ENCODE results near the gene SLC7A11.

The SLC7A11 gene
- total RNA-seq, result 0.24 to 0.35 reads per million in 2 donors

DNA sequence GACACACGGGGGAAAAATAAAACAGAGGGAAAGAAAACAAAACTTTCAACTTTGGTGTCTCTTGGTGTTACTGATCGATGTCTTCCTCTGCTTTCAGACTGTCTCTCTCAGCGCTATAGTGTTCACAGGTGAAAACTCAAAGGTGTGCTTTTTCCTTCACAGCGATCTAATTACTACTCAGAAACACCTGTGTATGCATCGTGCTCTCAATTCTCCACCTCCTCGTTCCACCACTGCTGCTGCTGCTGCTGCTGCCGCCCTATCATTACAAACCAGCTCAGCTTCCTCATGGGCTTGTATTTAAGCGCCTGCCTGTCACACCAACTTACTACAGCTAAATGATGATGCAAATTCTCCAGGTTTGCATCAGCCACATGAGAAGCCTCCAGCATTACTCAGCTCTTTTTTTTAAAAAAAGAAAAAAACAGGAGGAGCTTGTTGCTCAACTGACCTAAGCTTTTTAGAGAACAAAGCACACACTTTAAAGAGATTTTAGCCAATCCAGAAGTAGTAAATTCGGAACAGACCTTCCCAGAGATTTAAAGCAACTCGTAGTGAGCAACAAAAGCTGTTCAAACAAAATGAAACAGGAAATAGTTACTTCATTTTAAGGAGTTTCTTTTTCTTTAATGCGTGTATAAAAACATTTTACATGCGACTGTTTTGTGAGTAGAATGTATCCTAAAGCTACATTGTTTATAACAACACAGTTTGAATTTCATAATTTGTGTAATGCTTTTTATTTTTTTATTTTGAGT is at the start of gene SLC7A11:
Gene SLC7A11, minus strand, starts transcription at position 274 of the 758 bp plus-strand sequence. CDS start 280 bp downstream, outside the sequence.
- DNase-seq, result no peak

DNA sequence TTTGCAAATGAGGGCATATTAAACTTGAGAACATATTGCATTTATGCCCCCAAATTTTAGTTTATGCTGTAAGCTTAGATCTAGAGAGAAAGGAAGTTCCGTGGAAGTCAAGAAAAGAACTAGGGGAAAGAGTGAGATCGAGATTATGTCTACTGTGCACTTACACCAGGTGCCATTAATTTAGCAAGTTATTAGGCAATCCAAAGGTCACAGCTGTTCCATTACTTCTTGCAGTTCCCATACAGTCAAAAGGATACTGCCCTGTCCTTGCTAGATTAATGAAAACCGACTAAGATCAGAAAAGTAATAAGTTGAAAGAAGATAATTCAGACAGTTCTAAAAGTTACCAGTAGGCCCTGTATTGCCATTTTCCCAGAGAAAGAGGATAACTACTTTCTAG is 49.3 kb upstream of the SLC7A11 start:
- DNase-seq, result no peak

DNA sequence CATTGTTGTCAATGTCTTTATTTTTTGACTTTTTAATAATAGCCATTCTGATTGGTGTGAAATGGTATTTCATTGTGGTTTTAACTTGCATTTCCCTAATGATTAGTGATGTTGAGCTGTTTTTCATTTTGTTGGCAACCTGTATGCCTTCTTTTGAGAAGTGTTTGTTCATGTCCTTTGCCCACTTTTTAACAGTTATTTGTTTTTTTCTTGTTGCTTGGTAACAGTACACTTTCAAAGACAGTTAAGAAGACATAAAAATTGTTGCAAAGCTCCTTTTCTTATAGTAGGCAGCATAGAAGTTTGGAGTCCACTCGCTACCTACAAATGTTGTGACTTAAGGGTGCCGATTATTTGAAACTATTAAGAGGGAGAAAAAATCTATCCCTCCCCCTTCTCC is 48.7 kb upstream of the SLC7A11 start:
- no peak for DNase-seq

DNA sequence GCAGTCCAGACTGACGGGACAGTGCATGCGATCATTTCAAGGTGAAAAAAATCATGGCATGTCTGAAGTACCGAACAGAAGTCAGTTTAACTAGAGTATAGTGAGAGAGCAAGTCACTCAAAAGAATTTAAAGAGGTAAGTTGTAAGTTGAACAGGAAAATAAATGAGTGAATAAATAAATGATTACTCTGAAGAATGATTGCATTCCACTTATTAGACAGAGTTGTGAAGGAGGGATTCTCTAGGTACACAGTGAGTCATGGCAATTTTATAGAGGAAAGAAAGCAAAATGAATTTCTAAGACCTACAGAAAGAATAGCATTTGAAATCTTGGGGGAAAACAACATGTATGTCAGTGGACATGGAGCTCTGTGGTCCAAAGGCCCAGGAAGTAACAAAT is 37.1 kb upstream of the SLC7A11 start:
- DNase-seq, result no peak

DNA sequence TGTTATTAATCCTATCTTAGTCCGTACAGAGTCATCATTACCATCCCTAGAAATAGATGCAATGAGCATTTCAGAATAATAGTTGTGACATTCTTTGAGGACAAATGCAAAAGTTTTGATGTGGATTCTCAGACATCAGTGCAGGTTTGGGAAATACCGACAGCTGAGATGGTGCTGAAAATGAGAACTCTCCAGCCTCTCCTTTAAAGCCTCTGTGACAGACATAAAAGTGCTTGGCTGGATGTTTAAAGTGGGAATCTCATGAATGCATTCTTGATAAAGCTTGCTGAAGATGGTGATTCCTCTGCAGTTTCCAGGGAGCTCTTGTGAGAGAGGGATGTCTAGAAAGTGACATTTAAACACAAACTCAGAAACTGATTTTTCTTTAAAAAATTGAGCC is 35.0 kb upstream of the SLC7A11 start:
- no peak for DNase-seq

DNA sequence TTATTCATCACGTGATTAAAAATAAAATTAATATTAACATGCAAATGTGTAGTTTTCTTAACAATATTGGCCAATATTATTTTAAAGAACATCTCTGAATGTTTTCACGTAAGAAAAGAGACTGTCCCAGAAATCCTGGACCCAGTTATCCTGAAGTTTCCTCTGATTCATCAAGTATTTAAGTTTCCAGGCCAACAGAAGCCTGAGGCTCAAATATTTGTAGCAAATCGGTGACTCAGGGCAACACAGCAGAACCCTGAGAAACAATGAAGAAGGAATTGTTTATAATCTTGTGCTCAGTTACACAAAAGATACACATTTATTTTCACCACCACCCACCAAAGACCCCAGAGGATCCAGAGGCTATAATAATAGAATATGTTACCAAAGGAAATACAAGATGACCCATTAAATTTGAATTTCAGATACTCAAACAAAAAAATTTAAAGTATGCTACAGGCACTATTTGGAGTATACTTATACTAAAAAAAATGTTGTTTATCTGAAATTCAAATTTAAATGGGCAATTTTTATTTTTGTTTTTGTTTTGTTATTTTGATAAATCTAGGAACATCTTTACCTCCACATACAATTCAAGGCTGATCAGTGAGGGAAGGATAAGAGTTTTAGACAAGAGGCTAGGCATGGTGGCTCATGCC is 33.9 kb upstream of the SLC7A11 start:
- DNase-seq, result no peak

DNA sequence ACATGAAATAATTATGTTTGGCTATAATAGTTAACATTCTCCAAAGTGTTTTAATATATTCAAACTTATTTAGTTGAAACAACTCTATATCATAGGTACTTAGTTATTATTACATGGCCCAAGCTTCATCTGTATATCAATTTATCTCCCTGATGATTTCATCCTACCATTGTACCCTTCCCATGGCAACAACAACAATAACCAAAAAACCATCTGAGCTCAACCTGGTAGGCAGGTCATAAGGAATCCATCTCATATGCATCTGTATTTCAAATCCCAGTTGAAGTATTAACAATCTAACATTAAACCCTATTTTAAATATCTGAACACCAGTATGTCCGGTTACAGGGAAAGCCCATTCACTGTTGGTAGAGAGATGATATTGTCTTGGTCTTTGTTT is 33.1 kb upstream of the SLC7A11 start:
- DNase-seq, result no peak

DNA sequence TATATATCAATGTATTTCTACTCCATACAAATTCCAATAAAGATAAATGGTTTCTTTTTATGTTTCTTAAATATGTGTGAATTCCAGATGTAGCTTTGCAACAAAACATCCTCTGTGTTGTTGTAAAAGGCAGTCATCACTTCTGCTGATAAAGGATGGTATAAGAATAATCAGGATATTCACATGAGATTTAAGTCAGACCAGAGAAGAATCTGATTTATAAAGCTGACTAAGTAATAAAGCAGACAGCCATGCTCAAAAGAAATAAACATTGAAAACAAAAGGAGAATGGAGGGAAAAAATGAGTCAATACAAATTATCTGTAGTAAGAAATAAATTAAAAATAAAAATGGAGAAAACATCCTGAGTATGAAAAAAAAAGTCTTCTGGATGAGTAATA is 27.0 kb upstream of the SLC7A11 start:
- DNase-seq, result no peak

DNA sequence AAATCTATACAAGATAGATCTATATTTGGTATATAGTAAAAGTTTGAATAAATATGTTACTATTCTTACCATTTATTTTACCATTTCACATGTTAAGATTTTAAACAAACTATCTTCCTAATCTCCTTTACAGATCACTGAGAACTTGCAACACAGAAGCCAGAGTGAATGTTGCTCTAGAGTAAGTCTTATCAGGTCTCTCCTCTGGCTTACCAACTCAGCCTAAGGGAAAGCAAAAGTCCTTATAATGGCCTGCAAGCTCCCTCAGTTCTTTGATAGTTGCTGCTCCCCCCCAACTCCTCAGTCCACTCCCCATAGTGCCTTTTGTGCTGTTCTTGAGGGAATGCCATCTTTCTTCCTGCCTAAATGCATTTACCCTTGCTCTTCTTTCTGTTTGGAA is 25.7 kb upstream of the SLC7A11 start:
- no peak for DNase-seq

DNA sequence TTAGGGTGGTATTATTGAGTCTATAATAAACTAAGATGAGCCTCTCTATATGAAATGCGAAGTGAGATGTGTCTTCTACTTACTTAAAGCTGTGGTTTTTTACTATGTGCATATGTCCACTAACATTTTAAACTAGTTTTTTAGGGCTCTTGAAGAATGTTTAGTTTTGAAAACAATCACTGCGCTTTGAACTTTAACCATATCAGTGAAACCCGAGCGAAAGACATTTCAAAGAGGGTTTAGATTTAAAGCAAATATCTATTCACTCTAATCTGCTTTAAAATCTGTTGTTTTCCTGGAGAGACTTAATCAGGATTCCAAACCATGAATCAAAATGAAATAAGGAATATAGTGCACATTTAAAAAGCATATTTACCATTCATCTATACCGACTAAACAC is 24.8 kb upstream of the SLC7A11 start:
- no peak for DNase-seq

DNA sequence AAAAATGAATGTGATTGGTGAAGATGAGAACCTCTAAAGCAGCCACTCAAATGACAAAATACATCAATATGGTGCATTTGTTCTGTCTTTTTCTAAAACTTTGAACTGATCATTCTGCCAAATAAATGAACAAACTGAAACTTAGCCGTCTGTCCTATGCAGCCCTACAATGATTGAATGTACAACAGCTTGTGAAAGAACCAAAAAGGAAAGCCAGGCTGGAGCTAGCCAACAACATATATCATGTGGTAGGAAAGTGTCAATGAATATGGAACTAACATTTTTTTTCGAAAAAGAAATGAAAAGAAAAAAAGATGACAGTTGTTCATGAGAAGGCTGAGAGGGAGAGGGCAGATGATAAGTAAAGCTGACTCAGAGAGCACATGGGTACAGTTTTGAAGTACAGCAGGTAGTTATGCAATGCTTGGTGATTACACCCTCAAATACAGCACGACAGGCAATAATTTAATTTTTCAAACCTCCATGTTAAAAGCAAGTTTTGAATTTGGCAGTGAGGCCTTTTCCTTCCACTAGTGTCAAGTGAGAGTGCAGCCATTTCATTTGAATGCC is 21.2 kb upstream of the SLC7A11 start:
- DNase-seq, result no peak

DNA sequence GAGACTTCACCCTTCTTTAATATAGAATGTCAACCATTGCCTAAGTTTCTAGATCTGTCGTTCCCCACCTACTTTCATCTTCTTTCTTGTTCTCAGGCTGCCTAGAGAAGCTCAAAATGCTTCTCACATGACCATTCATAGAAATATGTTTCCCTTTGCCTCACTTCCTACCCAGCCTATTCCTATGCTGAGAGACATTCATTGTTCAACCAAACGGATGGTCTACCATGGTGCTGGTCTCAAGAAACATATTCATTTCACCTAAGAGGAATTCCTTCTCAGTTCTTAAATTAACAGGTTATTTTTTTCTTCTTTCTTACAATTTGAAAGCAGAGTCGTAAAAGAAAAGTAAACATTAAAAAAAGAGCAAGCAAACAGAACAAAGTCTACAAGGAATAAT is 20.3 kb upstream of the SLC7A11 start:
- no peak for DNase-seq

DNA sequence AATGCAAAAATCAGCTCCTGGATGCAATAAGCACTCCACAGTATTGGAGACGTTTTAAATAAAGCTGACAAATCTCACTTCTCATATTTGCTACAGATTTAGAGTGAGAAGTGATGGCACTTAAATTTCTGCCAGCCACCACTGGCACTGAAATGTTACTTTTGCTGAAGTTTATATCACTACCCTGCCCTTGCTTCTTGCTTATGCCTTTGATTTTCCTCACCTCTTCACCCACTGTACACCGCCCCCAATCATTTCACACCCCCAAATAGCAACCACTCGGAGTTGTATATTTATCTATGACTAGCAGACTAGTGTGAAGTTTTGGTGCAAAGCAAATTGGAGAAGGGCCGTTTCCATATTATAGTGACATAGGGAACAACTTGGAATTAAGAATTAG is 19.9 kb upstream of the SLC7A11 start:
- DNase-seq, result no peak

DNA sequence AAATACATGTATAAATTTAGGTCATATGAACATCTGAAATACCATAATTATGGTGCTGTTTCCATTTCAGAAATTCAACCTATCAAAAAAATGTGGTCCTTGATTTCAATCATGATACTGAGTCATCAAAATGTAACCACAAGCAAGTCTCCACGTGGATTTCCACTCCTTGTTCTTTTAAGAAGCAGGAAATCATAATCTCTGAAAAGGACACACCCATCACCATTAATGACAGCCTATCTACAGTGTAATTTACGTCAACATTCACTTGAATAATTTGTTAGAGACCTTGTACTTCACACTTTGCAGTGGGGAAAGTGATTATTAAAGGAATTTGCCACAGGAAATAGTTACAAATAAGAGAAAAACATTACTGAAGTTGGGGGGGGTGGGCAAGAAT is 17.7 kb upstream of the SLC7A11 start:
- DNase-seq, result no peak

DNA sequence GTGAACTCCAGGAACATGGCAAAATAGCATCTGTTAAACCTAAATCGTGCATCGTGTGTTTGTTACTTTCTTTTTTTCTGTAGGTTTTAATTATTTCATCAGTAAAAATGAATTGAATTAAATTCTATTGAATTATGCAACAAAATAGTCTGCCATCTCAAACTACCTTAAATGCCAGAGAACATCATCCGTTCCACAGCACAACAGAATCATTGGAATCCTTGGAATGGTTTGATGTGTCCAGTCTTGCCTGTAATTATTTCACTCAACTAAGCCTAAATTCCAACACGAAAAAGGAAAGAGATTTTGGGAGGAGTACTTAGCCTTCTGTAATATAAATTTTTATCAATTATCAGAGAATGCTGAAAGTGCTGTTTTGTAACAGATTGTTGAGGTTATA is 17.1 kb upstream of the SLC7A11 start:
- no peak for DNase-seq

DNA sequence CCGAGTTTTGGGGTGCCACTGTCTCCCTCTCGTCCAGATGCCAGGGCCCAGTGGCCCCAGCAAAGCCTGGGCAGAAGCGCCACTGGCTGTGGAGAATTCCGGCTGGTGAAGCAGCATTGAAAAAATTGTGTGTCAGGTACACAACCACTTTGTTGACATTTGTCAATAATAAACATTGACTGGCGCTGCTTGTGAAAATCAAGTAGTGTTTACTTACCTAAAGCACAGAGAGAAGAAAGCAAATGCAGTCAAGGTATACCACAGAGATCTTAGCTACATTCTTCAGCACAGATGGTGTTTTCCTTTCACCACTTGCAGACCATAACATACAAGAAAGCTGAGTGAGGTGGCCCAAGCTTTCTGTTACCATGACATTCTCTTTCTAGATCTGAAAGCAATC is 14.5 kb upstream of the SLC7A11 start:
- no peak for DNase-seq

DNA sequence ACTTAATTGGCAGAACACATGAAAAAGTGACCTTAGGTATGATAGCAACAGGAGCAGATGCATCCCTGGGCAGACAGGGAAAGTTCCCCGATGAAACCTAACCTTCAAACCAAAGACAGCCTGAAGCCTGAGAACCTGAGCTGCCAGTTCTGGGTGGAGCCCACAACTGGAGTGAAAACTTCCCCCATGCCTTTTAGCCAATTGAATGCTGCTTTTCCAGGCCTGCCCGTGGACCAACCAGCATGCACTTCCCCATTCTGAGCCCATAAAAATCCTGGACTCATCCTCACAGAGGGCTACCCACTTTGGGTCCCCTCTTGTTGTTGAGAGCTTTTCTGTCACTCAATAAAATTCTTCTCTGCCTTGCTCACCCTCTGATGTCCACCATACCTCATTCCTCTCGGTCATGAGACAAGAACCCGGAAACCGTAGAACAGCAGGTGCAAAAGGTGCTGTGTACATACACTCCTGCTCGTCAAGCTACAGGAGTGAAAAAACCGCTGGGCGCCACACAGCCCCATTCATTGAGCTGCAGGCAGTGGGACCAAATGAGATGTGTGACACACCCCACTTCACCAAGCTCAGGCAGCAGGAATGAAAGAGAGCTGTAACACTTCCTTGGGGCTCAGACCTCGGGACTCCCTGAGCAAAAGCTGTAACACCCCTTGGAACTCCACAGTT is 13.9 kb upstream of the SLC7A11 start:
- no peak for DNase-seq

DNA sequence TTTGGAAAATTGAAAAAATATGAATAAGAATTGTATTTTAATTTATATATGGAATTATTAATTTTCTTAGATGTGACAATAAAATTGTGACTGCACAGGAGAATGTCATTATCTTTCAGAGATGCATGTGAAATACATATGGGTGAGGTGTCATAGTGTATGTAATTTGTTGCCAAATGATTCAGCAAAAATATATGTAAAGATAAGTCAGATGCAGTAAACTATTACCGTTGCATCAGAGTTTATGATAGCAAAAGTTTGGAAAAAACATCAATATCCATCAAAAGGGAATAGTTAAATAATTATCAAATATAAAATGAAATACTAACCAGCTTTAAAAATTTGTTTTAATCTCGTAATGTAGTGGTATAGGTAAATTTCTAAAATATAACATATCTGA is 10.4 kb upstream of the SLC7A11 start:
- no peak for DNase-seq

DNA sequence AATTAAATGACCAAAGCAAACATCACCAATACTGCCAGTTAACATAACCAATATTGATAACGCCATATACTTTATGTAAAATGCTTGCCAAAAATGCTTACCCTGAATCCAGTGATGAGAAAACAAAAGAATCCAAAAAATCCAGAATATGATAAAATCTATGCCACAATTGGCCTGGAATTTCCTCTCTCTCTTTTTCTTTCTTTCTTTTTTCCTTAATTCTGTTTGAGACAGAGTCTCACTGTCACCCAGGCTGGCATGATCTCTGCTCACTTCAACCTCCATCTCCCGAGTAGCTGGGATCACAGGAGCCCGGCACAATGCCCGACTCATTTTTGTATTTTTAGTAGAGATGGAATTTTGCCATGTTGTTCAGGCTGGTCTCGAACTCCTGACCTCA is 9.8 kb upstream of the SLC7A11 start:
- no peak for DNase-seq

DNA sequence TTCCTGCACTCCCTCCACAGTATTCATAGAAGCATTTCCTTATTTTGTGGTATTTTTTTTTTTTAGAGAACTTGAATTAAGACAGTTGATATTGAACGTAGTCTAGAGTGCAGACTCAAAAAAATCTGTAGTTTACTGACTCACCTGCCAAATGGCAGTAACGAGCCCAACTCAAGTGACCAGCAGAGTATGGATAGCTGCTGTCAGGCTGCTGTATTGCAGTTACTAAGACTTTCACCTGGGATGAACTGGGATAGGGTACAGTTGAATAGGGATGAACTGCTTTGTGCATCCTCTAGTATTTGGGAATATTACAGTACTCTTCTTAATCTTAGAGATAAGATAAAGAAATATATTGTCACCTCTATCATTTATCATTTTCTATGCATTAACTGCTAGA is 7.0 kb upstream of the SLC7A11 start:
- no peak for DNase-seq

DNA sequence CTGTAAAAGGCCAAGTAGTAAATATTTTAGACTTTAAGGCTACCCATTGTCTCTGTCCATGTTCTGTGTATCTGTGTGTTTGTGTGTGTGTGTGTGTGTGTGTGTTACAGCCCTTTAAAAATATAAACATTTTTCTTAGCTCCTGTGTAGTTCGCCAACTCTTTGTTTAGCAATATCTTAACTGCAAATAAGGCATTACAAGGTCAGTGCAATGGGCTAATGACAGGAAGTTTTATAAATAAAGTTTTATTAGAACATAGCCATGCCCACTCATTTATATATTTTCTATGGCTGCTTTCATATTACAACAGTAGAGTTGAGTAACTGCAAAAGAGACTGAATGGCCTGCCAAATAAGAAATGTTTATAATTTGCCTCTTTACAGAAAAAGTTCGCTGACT is 5.9 kb upstream of the SLC7A11 start:
- no peak for DNase-seq

DNA sequence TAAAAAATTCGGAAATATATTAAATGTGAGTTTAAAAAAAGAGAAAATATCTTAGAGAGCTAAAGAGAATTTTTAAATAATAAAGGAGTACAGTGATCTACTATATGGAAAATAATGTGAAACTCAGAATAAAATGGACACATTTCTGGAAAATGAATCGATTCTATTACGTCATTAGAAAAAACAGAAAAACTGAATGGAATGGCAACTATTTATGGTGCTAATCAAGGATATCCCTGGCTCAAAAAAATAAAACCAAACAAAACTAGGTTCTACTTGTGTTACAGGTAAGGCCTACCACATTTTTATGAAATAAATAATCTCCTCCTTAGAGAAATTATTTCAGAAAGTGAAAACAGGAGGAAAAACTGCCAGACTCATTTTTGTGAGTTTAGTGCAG is 5.5 kb upstream of the SLC7A11 start:
- no peak for DNase-seq

DNA sequence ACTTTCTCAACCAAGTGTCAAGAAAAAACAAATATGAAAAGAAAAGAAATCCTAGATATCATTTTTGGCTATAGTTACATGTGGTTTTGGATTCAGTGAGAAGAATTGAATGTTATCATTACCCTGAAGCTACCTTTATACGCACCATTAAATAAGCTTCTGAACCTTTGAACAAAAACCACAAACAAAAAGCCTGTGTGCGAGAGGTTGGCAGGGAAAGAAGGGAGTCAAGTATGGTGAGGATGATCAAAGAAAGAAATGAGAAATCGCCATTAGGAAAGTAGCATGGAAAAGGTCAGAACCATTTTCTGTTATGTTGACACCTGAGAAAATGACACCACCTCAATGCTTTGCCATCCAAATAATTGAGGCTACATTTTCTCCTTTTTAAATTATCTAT is 1.2 kb upstream of the SLC7A11 start:
- DNase-seq, result no peak

DNA sequence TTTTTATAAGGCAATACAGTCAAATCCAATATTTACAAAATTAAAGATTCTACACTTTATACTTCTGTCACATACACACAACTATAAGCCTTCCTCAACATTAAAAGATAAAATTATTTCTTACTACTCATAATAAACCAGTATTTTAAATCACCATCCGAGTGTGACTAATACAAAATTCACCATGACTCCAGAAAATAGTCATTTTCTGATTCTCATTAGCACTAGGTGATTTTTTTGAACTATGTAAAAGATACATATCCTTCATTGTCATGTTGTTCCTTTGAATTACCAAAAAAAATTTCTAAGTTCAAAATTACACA is 646 bp upstream of the SLC7A11 start:
- DNase-seq, result no peak
